ENCODE results near the gene CMKLR1.

CMKLR1 gene, protein sequence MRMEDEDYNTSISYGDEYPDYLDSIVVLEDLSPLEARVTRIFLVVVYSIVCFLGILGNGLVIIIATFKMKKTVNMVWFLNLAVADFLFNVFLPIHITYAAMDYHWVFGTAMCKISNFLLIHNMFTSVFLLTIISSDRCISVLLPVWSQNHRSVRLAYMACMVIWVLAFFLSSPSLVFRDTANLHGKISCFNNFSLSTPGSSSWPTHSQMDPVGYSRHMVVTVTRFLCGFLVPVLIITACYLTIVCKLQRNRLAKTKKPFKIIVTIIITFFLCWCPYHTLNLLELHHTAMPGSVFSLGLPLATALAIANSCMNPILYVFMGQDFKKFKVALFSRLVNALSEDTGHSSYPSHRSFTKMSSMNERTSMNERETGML

DNA sequence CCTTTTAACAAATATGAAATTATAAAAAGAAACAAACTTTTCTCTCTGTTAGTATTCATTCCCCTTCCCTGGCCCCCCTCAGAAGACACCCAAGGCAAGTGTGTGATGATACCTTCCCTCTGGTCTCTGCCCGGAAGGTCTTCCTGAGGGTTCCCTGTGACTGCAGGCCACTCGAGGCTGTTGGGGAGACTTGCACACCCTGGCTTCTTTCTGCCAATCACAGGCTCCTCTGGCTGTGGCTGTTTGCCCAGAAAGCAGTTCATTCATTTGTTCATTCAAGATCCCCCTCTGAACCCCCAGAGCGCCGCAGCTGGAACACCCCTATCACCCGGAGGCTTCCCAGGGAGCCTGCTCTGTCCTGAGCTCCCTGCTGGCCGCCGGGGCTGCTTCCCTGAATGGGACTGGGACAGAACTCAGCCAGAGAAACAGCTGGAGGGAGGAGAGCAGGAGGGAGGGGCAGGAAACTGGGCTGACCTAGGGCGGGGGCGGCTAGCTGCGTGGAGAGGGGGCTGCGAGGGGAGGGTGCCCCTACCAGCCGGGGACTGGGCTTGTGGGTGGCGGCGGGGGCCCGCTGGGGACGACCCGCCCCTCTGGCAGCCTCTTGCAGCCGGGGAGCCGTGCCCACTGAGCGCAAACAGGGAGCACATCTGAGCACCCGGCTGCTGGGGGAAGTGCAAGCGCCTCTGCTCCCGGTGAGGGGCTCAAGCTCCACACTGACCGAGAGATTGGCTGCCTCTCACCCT lies at the start of gene CMKLR1:
CMKLR1 (minus strand) TSS at position 397 of the 743 bp plus-strand sequence. CDS start 45,720 bp downstream, outside the sequence.
- TF ChIP-seq, protein P1, sequence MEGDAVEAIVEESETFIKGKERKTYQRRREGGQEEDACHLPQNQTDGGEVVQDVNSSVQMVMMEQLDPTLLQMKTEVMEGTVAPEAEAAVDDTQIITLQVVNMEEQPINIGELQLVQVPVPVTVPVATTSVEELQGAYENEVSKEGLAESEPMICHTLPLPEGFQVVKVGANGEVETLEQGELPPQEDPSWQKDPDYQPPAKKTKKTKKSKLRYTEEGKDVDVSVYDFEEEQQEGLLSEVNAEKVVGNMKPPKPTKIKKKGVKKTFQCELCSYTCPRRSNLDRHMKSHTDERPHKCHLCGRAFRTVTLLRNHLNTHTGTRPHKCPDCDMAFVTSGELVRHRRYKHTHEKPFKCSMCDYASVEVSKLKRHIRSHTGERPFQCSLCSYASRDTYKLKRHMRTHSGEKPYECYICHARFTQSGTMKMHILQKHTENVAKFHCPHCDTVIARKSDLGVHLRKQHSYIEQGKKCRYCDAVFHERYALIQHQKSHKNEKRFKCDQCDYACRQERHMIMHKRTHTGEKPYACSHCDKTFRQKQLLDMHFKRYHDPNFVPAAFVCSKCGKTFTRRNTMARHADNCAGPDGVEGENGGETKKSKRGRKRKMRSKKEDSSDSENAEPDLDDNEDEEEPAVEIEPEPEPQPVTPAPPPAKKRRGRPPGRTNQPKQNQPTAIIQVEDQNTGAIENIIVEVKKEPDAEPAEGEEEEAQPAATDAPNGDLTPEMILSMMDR (IDR thresholded peaks at IDR 0.05), result no peak
- TF ChIP-seq ZFX (IDR thresholded peaks at IDR 0.05; ENCODE audit: borderline replicate concordance), result no peak
- no peak within 1 kb of the TSS for H3K27ac ChIP-seq

DNA sequence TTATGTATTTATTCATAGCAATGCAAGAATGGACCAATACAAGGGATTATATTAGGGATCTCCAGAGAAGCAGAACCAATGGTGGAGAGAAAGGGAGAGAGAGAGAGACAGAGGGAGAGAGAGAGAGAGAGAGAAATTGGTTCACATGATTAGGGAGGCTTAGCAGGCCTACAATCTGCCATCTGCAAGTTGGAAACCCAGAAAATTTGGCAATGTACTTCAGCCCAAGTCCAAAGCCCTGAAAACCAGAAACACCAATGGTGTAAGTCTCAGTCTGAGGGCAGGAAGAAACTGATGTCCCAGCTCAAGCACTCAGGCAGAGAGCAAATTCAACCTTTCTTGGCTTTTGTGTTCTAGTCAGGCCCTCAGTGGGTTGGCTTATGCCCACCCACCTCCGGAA lies 48.7 kb upstream of the CMKLR1 start:
- no peak for TF ChIP-seq ZFX (IDR thresholded peaks at IDR 0.05; ENCODE audit: borderline replicate concordance)
- TF ChIP-seq, protein P1 (IDR thresholded peaks at IDR 0.05), result no peak
- no peak overlapping the region for H3K27ac ChIP-seq

DNA sequence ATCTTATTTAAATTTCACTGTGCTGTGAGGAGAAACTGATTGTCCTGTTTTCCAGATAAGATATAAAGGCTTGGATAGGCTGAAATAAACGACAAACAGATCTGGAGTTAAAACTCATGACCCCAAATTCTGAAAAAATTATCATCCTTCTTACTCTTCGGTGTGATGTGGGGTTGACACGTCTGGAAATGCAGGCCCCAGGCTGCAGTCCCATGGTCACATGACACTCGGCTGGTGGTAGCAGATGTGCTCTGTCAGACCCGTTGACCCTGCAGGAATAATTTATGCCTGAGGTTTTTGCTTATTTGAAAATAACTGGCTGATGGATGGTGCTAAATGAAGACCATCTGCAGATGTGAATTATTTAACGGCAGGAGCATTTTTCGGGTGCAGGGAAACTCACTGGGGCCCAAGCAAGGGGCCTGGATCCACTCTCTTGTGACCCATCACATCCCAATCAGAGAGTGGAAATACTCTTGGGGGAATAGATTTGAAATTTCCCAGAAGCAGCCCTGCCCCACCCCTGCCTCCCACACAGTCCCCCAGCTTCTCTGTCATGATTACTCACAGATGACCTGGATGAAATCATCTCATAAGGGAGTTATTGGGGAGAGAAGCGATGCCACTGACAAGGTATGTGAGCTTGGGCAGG lies 47.7 kb upstream of the CMKLR1 start:
- no peak overlapping the region for H3K27ac ChIP-seq
- no peak for TF ChIP-seq ZFX (IDR thresholded peaks at IDR 0.05; ENCODE audit: borderline replicate concordance)
- TF ChIP-seq, protein P1 (IDR thresholded peaks at IDR 0.05), result no peak

DNA sequence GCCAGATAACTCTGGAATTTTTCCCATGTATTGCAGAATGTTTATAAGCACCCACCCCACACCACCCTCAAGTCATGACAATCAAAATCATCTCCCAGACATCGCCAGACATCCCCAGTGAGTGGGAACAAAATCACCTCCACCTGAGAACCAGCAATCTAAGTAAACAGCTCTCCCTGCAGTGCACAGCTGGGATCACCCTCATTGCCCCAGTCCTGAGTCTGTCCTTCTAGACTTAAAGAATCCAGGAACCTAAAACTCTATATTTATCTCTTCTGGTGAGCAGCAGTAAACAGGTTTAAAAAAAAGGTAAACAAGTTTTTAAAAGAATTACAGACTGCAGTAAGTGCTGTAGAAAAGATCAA lies 43.3 kb upstream of the CMKLR1 start:
- TF ChIP-seq ZFX (IDR thresholded peaks at IDR 0.05; ENCODE audit: borderline replicate concordance), result no peak
- TF ChIP-seq, protein P1 (IDR thresholded peaks at IDR 0.05), result no peak
- H3K27ac ChIP-seq, result no peak overlapping the region

DNA sequence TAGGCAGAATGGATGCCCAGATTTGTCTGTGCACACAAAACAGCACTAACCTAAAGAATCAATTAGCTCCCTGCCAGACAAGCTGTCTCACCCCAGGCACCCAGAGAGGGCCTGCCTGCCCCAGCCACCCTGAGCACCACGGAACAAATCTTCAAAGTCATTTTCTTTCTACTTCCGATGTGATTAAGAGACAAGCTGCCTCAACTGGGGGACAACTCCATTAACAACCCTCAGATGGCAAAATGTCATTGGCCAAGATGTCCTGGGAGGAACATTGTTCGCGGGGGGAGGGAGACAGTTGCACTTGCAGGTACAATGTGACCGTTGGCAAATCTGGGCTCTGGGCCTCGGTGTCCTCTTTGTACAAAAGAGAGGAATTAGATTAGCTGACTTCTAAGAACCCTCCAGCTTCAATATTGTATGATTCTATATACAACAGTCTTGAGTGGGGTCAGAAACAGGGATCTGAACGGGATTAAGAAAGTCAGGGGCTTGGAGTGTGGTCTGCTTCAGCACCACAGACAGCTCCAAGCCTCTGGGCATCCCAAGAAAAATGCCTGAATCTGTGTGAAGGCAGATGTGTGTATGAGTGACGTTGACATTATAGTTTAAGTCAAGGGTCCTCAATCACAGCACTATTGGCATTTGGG lies 42.8 kb upstream of the CMKLR1 start:
- TF ChIP-seq, protein P1 (IDR thresholded peaks at IDR 0.05), result no peak
- no peak for TF ChIP-seq ZFX (IDR thresholded peaks at IDR 0.05; ENCODE audit: borderline replicate concordance)
- no peak overlapping the region for H3K27ac ChIP-seq

DNA sequence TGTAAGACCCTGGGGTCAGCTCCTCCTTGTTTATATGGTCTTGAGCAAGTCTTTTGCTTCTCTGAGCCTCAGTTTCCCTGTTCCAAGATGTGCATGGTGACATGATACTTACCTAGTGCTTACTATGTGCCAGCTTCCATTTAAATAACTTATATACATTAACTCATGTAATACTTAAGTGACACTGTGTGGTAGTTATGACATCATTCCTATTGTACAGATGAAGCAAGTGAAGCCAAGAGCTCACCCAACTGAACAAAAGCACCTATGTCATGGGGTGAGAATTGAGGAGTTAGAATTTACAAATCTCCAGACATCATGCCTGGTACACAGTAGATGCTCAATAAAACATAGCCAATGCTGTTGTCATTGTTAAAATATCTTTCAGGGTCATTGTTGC lies 41.3 kb upstream of the CMKLR1 start:
- TF ChIP-seq, protein P1 (IDR thresholded peaks at IDR 0.05), result no peak
- no peak for TF ChIP-seq ZFX (IDR thresholded peaks at IDR 0.05; ENCODE audit: borderline replicate concordance)
- H3K27ac ChIP-seq, result no peak overlapping the region
